ENCODE data around the gene ATXN7L2. TPM values are rescaled to one million over a fixed set of nuclear protein-coding genes. Genes with fewer than 3 reads are reported as not detected.
"Not testable (repeated sequence)": the region's sequence is repeated elsewhere in the genome, so short reads cannot be mapped to it uniquely, and the experiment has no call there.

Gene ATXN7L2
- total RNA-seq, 2 donors from 2014 or later: 8.4 to 19.9 TPM

- no peak overlapping the region for H3K4me3 Mint-ChIP-seq
- no peak overlapping the region for H3K27ac Mint-ChIP-seq
- H3K27me3 Mint-ChIP-seq: peaks cover 50 to 59% of the 10 kb centered on the region in 2 donors
- ATAC-seq (peak in 1 of 2 donors; percentile 5), DNase-seq (ENCODE audit: low spot score) (no peak)
- no peaks in the 10 kb centered on the region for H3K9me3 Mint-ChIP-seq
- no peaks in the 10 kb centered on the region for H3K36me3 Mint-ChIP-seq
- peaks cover 0 to 3% of the 10 kb centered on the region in 2 donors for H3K4me1 Mint-ChIP-seq (ENCODE audit: low read depth in 2 of 2)
Observed at GRCh38 chr1:109467301-109467777, 16.4 kb upstream of the ATXN7L2 start.

- Mint-ChIP-seq H3K27ac (no peak overlapping the region), H3K9me3 (no peaks in the 10 kb centered on the region), H3K36me3 (no peaks in the 10 kb centered on the region), H3K4me3 (no peak overlapping the region), H3K4me1 (ENCODE audit: low read depth in 2 of 2) (peaks cover 0 to 3% of the 10 kb centered on the region in 2 donors), H3K27me3 (peaks cover 50 to 60% of the 10 kb centered on the region in 2 donors)
- no peak for ATAC-seq
- DNase-seq (ENCODE audit: low spot score): no peak
Observed at GRCh38 chr1:109468061-109468460, 15.6 kb upstream of the ATXN7L2 start.

GRCh38 chr1:109468903-109469302, 14.8 kb upstream of the ATXN7L2 start:
- Mint-ChIP-seq H3K9me3 (no peaks in the 10 kb centered on the region), H3K36me3 (no peaks in the 10 kb centered on the region), H3K27ac (no peak overlapping the region), H3K4me3 (no peak overlapping the region), H3K4me1 (ENCODE audit: low read depth in 2 of 2) (peaks cover 0 to 3% of the 10 kb centered on the region in 2 donors), H3K27me3 (peaks cover 52 to 61% of the 10 kb centered on the region in 2 donors)
- DNase-seq (ENCODE audit: low spot score) (no peak), ATAC-seq (no peak)

GRCh38 chr1:109470245-109470644, 13.5 kb upstream of the ATXN7L2 start:
- DNase-seq (ENCODE audit: low spot score): no peak
- H3K36me3 Mint-ChIP-seq: no peaks in the 10 kb centered on the region
- H3K27me3 Mint-ChIP-seq: peaks cover 40 to 48% of the 10 kb centered on the region in 2 donors
- no peak overlapping the region for H3K27ac Mint-ChIP-seq
- no peak for ATAC-seq
- H3K9me3 Mint-ChIP-seq: no peaks in the 10 kb centered on the region
- peaks cover 0 to 3% of the 10 kb centered on the region in 2 donors for H3K4me1 Mint-ChIP-seq (ENCODE audit: low read depth in 2 of 2)
- H3K4me3 Mint-ChIP-seq: no peak overlapping the region

- no peak for ATAC-seq
- Mint-ChIP-seq H3K27me3 (peaks cover 40 to 42% of the 10 kb centered on the region in 2 donors), H3K27ac (no peak overlapping the region), H3K4me1 (ENCODE audit: low read depth in 2 of 2) (no peaks in the 10 kb centered on the region), H3K36me3 (no peaks in the 10 kb centered on the region), H3K9me3 (no peaks in the 10 kb centered on the region), H3K4me3 (no peak overlapping the region)
- DNase-seq (ENCODE audit: low spot score): no peak
Observed at GRCh38 chr1:109472779-109473178, 10.9 kb upstream of the ATXN7L2 start.

- not testable (repeated sequence) for H3K36me3 Mint-ChIP-seq; H3K4me1 Mint-ChIP-seq (ENCODE audit: low read depth in 2 of 2); H3K9me3 Mint-ChIP-seq; DNase-seq (ENCODE audit: low spot score); H3K27ac Mint-ChIP-seq; ATAC-seq; H3K4me3 Mint-ChIP-seq
- peaks cover 35 to 36% of the 10 kb centered on the region in 2 donors for H3K27me3 Mint-ChIP-seq
Observed at GRCh38 chr1:109473284-109474057, 10.2 kb upstream of the ATXN7L2 start.

- H3K27me3 Mint-ChIP-seq: peaks cover 37% of the 10 kb centered on the region in 2 donors
- H3K36me3 Mint-ChIP-seq: no peaks in the 10 kb centered on the region
- no peak for ATAC-seq
- H3K27ac Mint-ChIP-seq: no peak overlapping the region
- no peak for DNase-seq (ENCODE audit: low spot score)
- H3K9me3 Mint-ChIP-seq: no peaks in the 10 kb centered on the region
- H3K4me1 Mint-ChIP-seq (ENCODE audit: low read depth in 2 of 2): peaks cover 7 to 8% of the 10 kb centered on the region in 2 donors
- no peak overlapping the region for H3K4me3 Mint-ChIP-seq
Observed at GRCh38 chr1:109474697-109475096, 9.0 kb upstream of the ATXN7L2 start.

GRCh38 chr1:109475261-109475660, 8.4 kb upstream of the ATXN7L2 start:
- Mint-ChIP-seq H3K4me1 (ENCODE audit: low read depth in 2 of 2) (peaks cover 8% of the 10 kb centered on the region in 2 donors), H3K27me3 (peaks cover 35 to 38% of the 10 kb centered on the region in 2 donors), H3K36me3 (no peaks in the 10 kb centered on the region), H3K4me3 (no peak overlapping the region), H3K9me3 (no peaks in the 10 kb centered on the region), H3K27ac (no peak overlapping the region)
- DNase-seq (ENCODE audit: low spot score) (no peak), ATAC-seq (no peak)

- DNase-seq (ENCODE audit: low spot score): no peak
- H3K4me3 Mint-ChIP-seq: no peak overlapping the region
Observed at GRCh38 chr1:109476825-109477224, 6.9 kb upstream of the ATXN7L2 start.

GRCh38 chr1:109477821-109478220, 5.9 kb upstream of the ATXN7L2 start:
- Mint-ChIP-seq H3K27me3 (peaks cover 24 to 33% of the 10 kb centered on the region in 2 donors), H3K4me1 (ENCODE audit: low read depth in 2 of 2) (peaks cover 13 to 15% of the 10 kb centered on the region in 2 donors), H3K27ac (no peak overlapping the region), H3K9me3 (no peaks in the 10 kb centered on the region), H3K4me3 (no peak overlapping the region), H3K36me3 (no peaks in the 10 kb centered on the region)
- ATAC-seq (peak; percentile 67 to 72), DNase-seq (ENCODE audit: low spot score) (no peak)

More at GRCh38 chr1:109476825-109477224, 6.9 kb upstream of the ATXN7L2 start:
- Mint-ChIP-seq H3K27ac (no peak overlapping the region), H3K27me3 (peaks cover 31 to 38% of the 10 kb centered on the region in 2 donors), H3K4me1 (ENCODE audit: low read depth in 2 of 2) (peaks cover 8% of the 10 kb centered on the region in 2 donors), H3K9me3 (no peaks in the 10 kb centered on the region), H3K36me3 (no peaks in the 10 kb centered on the region)
- ATAC-seq: no peak

GRCh38 chr1:109478806-109479205, 4.9 kb upstream of the ATXN7L2 start:
- H3K9me3 Mint-ChIP-seq: no peaks in the 10 kb centered on the region
- ATAC-seq (no peak), DNase-seq (ENCODE audit: low spot score) (no peak)
- peaks cover 18 to 28% of the 10 kb centered on the region in 2 donors for H3K27me3 Mint-ChIP-seq
- no peak overlapping the region for H3K27ac Mint-ChIP-seq
- H3K4me3 Mint-ChIP-seq: no peak overlapping the region
- no peaks in the 10 kb centered on the region for H3K36me3 Mint-ChIP-seq
- H3K4me1 Mint-ChIP-seq (ENCODE audit: low read depth in 2 of 2): peaks cover 21 to 22% of the 10 kb centered on the region in 2 donors

- H3K4me3 Mint-ChIP-seq: no peak overlapping the region
- peaks cover 24 to 25% of the 10 kb centered on the region in 2 donors for H3K4me1 Mint-ChIP-seq (ENCODE audit: low read depth in 2 of 2)
- no peaks in the 10 kb centered on the region for H3K36me3 Mint-ChIP-seq
- peaks cover 18 to 28% of the 10 kb centered on the region in 2 donors for H3K27me3 Mint-ChIP-seq
- H3K9me3 Mint-ChIP-seq: no peaks in the 10 kb centered on the region
- ATAC-seq (no peak), DNase-seq (ENCODE audit: low spot score) (no peak)
- H3K27ac Mint-ChIP-seq: no peak overlapping the region
Observed at GRCh38 chr1:109479311-109479710, 4.4 kb upstream of the ATXN7L2 start.

GRCh38 chr1:109479901-109480300, 3.8 kb upstream of the ATXN7L2 start:
- Mint-ChIP-seq H3K4me3 (no peak overlapping the region), H3K36me3 (no peaks in the 10 kb centered on the region), H3K27ac (no peak overlapping the region), H3K27me3 (peaks cover 18 to 28% of the 10 kb centered on the region in 2 donors), H3K9me3 (no peaks in the 10 kb centered on the region), H3K4me1 (ENCODE audit: low read depth in 2 of 2) (peaks cover 30 to 31% of the 10 kb centered on the region in 2 donors)
- no peak for DNase-seq (ENCODE audit: low spot score)
- ATAC-seq: no peak

GRCh38 chr1:109481646-109482045, 2.1 kb upstream of the ATXN7L2 start:
- no peak for DNase-seq (ENCODE audit: low spot score)
- peaks cover 35 to 37% of the 10 kb centered on the region in 2 donors for H3K4me1 Mint-ChIP-seq (ENCODE audit: low read depth in 2 of 2)
- ATAC-seq: no peak
- peaks cover 18 to 23% of the 10 kb centered on the region in 2 donors for H3K27me3 Mint-ChIP-seq
- H3K27ac Mint-ChIP-seq: no peak overlapping the region
- H3K9me3 Mint-ChIP-seq: no peaks in the 10 kb centered on the region
- no peak overlapping the region for H3K4me3 Mint-ChIP-seq
- H3K36me3 Mint-ChIP-seq: no peaks in the 10 kb centered on the region

All from natural killer cell treated with Interleukin-12 subunit alpha and Interleukin-12 subunit beta and Interleukin-15 and Interleukin-18, amount 100 ng/mL, for 72 hours (primary cell).